ENCODE results near the gene CD34.

Gene CD34

DNA sequence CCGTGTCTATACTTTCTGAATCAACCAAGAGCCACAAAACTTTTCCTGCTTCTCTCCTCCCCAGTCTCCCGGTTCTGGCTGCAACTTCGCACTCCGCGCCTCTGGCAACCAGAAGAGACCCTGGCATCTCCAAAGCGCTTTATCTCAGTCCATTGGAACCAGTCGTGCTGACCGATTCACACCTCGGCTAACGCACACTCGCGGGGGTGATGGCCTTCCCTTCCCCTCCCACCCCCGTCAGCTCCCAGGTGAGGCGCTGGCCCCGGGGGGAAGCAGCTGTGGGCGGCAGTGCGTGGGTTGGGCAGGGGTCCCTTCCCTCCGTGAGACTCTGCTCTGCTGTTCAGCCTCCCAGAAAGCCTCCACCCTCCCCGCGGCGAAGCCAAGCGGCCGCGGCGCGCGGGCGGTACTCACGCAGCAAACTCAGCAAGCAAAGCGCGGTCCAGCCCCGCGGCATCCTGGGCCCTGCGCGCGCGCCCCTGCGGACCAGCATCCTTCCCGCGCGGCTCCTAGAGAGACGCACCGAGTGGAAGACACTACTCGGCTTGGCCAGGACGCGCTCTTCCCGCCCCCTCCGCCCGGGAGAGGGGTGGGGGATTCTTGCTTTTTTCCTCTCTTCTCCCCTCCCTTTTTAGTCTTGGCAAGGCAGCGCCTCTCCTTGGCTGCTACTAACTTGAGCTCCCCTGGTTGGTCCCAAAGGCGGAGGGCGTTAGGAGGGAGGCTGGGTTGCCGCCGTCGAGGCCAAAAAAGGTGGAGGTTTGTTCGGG, at the start of gene CD34:
TSS of gene CD34 (minus strand) at position 535 of the 764 bp plus-strand sequence. CDS start at position 490, 45 bp downstream.
- Histone ChIP-seq H3K27ac (peak within 1 kb of the TSS in 20 of 21 experiments; percentile 5 to 81 (median 53)), H3K4me3 (peak within 1 kb of the TSS; percentile 11 to 38 (median 34))

GRCh38 chr1:207960346-207960745, 49.4 kb upstream of the CD34 start:
- Histone ChIP-seq H3K27ac (peak overlapping the region in 4 of 21 experiments; percentile 6 to 79 (median 54)), H3K4me3 (no peak overlapping the region)

GRCh38 chr1:207959910-207960309, 49.0 kb upstream of the CD34 start:
- Histone ChIP-seq H3K4me3 (peak overlapping the region in 2 of 7 experiments; percentile 33 to 45), H3K27ac (peak overlapping the region in 9 of 21 experiments; percentile 20 to 82 (median 57))

GRCh38 chr1:207959141-207959825, 48.4 kb upstream of the CD34 start:
- Histone ChIP-seq H3K27ac (peak overlapping the region in 18 of 21 experiments; percentile 13 to 83 (median 58)), H3K4me3 (peak overlapping the region; percentile 19 to 46 (median 33))

GRCh38 chr1:207958376-207959139, 47.6 kb upstream of the CD34 start:
- H3K27ac ChIP-seq: peak overlapping the region in 18 of 21 experiments; percentile 13 to 83 (median 58)
- H3K4me3 ChIP-seq: peak overlapping the region; percentile 19 to 46 (median 33)

DNA sequence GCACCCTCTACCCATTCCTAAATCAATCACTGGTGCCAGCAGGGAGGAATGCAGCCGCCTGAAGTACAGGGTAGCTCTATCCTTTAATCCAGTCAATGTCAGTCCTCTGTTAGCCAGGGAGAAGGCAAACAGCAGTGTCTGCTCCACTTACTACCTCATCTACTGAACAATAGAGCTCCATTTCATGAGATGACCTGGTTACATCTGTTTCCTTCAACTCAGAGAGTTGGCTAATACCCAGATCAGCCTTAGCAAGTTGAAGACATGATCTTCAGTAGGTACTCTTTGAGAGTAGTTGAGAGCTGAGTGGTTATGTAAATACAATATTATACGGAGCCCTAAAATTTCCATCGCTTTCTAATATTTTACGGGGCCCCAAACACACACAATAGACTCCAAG, 46.1 kb upstream of the CD34 start:
- H3K4me3 ChIP-seq: no peak overlapping the region
- no peak overlapping the region for H3K27ac ChIP-seq

GRCh38 chr1:207954104-207954503, 43.2 kb upstream of the CD34 start:
- no peak overlapping the region for H3K4me3 ChIP-seq
- no peak overlapping the region for H3K27ac ChIP-seq

GRCh38 chr1:207952617-207953542, 42.0 kb upstream of the CD34 start:
- H3K4me3 ChIP-seq: no peak overlapping the region
- no peak overlapping the region for H3K27ac ChIP-seq

DNA sequence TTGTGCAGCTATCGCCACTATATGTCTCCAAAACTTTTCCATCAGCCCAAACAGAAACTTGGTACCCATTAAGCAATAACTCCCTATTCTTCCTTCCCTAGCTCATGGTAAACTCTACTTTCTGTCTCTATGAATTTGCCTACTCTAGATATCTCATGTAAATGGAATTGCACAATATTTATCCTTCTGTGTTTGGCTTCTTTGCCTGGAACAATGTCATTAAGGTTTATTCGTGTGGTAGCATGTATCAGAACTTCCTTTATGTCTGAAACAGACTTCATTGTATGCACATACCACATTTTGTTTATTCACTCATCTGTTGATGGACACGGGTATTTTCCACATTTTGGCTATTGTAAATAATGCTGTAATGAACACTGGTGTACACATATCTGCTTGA, 40.7 kb upstream of the CD34 start:
- no peak overlapping the region for H3K4me3 ChIP-seq
- no peak overlapping the region for H3K27ac ChIP-seq

DNA sequence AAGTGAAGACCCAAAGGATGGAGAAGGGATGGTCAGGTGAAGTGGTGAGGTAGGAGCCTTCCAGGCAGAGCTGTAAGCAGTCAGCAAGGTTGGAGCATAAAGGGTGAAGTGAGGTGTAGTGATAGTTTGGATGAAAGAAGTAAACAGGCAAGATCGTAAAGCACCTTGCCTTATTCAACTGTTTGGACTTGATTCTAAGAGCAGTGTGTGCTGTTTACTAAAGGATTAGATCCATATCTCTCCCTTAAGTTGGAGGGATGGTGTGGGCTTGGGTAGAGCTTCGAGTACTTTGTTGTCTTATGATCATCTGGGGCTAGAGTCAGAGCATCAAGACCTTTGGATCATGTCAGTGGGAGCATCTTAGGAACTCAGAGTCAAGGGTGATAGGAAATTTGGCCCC, 39.8 kb upstream of the CD34 start:
- Histone ChIP-seq H3K27ac (no peak overlapping the region), H3K4me3 (no peak overlapping the region)

GRCh38 chr1:207949571-207950195, 38.8 kb upstream of the CD34 start:
- Histone ChIP-seq H3K4me3 (no peak overlapping the region), H3K27ac (peak overlapping the region in 2 of 21 experiments; percentile 12 to 45)

GRCh38 chr1:207948536-207949250, 37.8 kb upstream of the CD34 start:
- H3K27ac ChIP-seq: peak overlapping the region in 4 of 21 experiments; percentile 12 to 49 (median 30)
- H3K4me3 ChIP-seq: no peak overlapping the region

DNA sequence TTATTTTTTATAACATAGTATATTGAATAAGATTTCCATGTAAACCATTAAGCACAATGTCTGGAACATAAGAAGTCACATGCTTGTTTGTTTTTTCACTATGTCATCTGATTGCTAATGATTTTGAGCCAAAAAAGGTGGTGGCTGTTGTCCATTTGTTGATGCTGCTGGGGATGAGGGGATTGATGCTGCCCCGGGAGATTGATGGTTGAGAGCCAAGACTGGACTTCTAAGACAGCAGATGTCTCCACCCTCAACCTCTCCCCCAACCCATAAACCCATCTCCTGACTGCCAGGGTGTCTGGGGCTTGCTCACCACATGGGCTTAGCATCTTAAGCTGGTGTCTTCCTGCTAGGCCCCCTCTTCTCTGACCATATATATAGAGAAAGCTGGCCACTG, 35.8 kb upstream of the CD34 start:
- no peak overlapping the region for H3K27ac ChIP-seq
- no peak overlapping the region for H3K4me3 ChIP-seq

DNA sequence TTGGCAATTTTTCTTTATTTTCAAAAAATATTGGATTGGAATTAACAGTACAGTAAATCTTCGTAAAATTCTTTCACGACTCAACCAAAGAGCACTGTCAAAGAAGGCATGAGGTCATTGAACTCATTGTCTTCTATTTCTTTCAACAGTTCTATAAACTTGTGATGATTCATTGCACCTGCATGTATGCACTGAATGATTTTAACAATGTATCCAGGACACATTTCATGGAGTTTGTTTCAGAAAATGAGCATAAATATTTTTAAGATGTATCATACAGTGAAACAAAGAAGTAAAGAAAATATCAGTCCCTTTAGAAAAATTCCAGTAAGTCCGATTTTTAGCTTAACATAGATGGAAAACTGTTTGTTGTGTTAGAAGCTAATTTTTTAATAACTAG, 33.6 kb upstream of the CD34 start:
- no peak overlapping the region for H3K4me3 ChIP-seq
- H3K27ac ChIP-seq: no peak overlapping the region

DNA sequence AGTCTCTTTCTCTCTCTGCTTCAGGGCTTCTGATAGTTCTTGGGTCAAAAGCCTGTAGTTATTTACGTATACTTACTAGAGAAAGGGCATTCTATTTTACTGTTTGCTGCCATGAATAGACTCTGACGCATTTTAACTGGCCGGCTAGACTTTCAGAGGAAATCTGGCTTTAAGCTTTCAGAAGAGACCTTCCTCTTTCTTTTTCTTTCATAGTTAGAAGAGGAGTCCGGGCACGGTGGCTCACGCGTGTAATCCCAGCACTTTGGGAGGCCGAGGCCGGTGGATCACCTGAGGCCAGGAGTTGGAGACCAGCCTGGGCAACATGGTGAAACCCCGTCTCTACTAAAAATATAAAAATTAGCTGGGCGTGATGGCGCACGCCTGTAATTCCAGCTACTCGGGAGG, 31.4 kb upstream of the CD34 start:
- Histone ChIP-seq H3K4me3 (peak overlapping the region in 1 of 7 experiments; percentile 3), H3K27ac (peak overlapping the region in 17 of 21 experiments; percentile 3 to 81 (median 57))

DNA sequence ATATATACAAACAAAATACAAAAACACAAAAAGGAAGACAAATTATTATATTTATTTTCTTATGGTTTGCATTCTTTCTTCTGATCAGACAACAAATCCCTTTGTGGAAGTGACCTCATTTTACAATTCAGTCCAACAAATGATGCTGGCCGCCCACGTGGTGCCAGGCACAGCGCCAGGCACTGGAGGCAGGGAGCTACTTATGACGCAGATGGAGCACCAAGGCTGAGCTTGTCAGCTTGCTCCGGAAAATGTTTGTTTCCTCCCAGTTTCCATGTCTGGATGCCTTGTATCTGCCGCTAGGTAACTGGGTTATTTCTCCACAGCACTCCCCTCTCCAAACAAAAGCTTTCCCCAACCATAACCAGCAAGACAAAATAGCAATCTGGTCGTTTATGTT, 30.7 kb upstream of the CD34 start:
- peak overlapping the region in 12 of 21 experiments; percentile 3 to 81 (median 66) for H3K27ac ChIP-seq
- no peak overlapping the region for H3K4me3 ChIP-seq

DNA sequence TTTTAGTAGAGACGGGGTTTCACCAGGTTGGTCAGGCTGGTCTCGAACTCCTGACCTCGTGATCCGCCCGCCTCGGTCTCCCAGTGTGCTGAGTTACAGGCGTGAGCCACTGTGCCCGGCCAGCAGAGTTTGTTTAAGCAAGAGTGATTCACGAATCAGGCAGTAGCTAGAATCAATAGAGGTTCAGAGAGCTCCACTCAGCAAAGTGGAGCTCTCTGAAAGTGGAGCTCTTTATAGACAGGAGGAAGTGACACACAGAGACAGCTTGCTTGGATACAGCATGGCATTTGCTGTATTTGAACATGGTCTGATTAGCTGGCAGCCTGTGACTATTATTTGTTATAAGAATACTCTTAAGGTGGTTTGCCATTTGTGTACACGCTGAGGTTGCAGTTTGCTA, 27.1 kb upstream of the CD34 start:
- peak overlapping the region in 3 of 21 experiments; percentile 1 to 28 (median 24) for H3K27ac ChIP-seq
- no peak overlapping the region for H3K4me3 ChIP-seq

- no peak overlapping the region for H3K27ac ChIP-seq
- H3K4me3 ChIP-seq: no peak overlapping the region
Observed at GRCh38 chr1:207937204-207937603, 26.3 kb upstream of the CD34 start.

All from skin epidermis (tissue), 12 donors.